ENCODE measurements around the gene RYR2. TPM values are rescaled to one million over a fixed set of nuclear protein-coding genes. Genes with fewer than 3 reads are reported as not detected.

RYR2 gene
- total RNA-seq, 1 donor from 2014 or later = 0.90 TPM

GRCh38 chr1:237033061-237033460, 8.9 kb upstream of the RYR2 start:
- H3K4me1 Mint-ChIP-seq = peaks cover 7% of the 10 kb centered on the region
- no peak overlapping the region for H3K4me3 Mint-ChIP-seq
- Histone ChIP-seq H2AFZ (replicated peaks) (no peak overlapping the region), H3K9me3 (ENCODE audit: low read depth) (no peaks in the 10 kb centered on the region), H3K79me2 (ENCODE audit: low read depth) (no peaks in the 10 kb centered on the region), H3F3A (ENCODE audit: low read depth) (no peaks in the 10 kb centered on the region), H3K4me3 (no peak overlapping the region), H4K20me1 (ENCODE audit: low read depth) (no peaks in the 10 kb centered on the region), H3K4me1 (peaks cover 5% of the 10 kb centered on the region), H3K36me3 (no peaks in the 10 kb centered on the region), H3K9ac (no peak overlapping the region), H3K27me3 (peaks cover 26% of the 10 kb centered on the region), H3K27ac (no peak overlapping the region), H3K4me2 (no peak overlapping the region)
- TF ChIP-seq EZH2 (IDR thresholded peaks at IDR 0.05) = no peak
- no peak for TF ChIP-seq CTCF (IDR thresholded peaks at IDR 0.05)
- TF ChIP-seq EZH2phosphoT487 (IDR thresholded peaks at IDR 0.05) = no peak
- H3K27ac Mint-ChIP-seq = no peak overlapping the region
- no peaks in the 10 kb centered on the region for H3K9me3 Mint-ChIP-seq
- H3K27me3 Mint-ChIP-seq (ENCODE audit: insufficient read depth, low read depth) = no peaks in the 10 kb centered on the region
- H3K36me3 Mint-ChIP-seq = no peaks in the 10 kb centered on the region
- no peak for DNase-seq (ENCODE audit: low spot score)

GRCh38 chr1:237033804-237034203, 8.2 kb upstream of the RYR2 start:
- Histone ChIP-seq H3K36me3 (no peaks in the 10 kb centered on the region), H3K4me2 (no peak overlapping the region), H3K79me2 (ENCODE audit: low read depth) (no peaks in the 10 kb centered on the region), H3K27me3 (peaks cover 26% of the 10 kb centered on the region), H3K4me1 (peaks cover 5% of the 10 kb centered on the region), H3K27ac (no peak overlapping the region), H3K4me3 (no peak overlapping the region), H2AFZ (replicated peaks) (no peak overlapping the region), H3F3A (ENCODE audit: low read depth) (no peaks in the 10 kb centered on the region), H3K9ac (no peak overlapping the region), H3K9me3 (ENCODE audit: low read depth) (no peaks in the 10 kb centered on the region), H4K20me1 (ENCODE audit: low read depth) (no peaks in the 10 kb centered on the region)
- Mint-ChIP-seq H3K27me3 (ENCODE audit: insufficient read depth, low read depth) (no peaks in the 10 kb centered on the region), H3K4me3 (no peak overlapping the region), H3K9me3 (no peaks in the 10 kb centered on the region), H3K27ac (no peak overlapping the region), H3K36me3 (no peaks in the 10 kb centered on the region), H3K4me1 (peaks cover 7% of the 10 kb centered on the region)
- no peak for DNase-seq (ENCODE audit: low spot score)
- TF ChIP-seq CTCF (IDR thresholded peaks at IDR 0.05) (no peak), EZH2 (IDR thresholded peaks at IDR 0.05) (no peak)

GRCh38 chr1:237035759-237036158, 6.2 kb upstream of the RYR2 start:
- Histone ChIP-seq H3K9ac (no peak overlapping the region), H3K4me1 (peaks cover 5% of the 10 kb centered on the region), H4K20me1 (ENCODE audit: low read depth) (no peaks in the 10 kb centered on the region), H3K4me2 (no peak overlapping the region), H3K9me3 (ENCODE audit: low read depth) (no peaks in the 10 kb centered on the region), H3K36me3 (no peaks in the 10 kb centered on the region), H3K27me3 (peaks cover 36% of the 10 kb centered on the region), H3K79me2 (ENCODE audit: low read depth) (no peaks in the 10 kb centered on the region), H3K27ac (no peak overlapping the region), H3F3A (ENCODE audit: low read depth) (no peaks in the 10 kb centered on the region), H3K4me3 (no peak overlapping the region), H2AFZ (replicated peaks) (no peak overlapping the region)
- no peak overlapping the region for H3K27ac Mint-ChIP-seq
- H3K36me3 Mint-ChIP-seq = no peaks in the 10 kb centered on the region
- TF ChIP-seq CTCF (IDR thresholded peaks at IDR 0.05) = no peak
- no peak for TF ChIP-seq EZH2phosphoT487 (IDR thresholded peaks at IDR 0.05)
- TF ChIP-seq EZH2 (IDR thresholded peaks at IDR 0.05) = no peak
- H3K27me3 Mint-ChIP-seq (ENCODE audit: insufficient read depth, low read depth) = no peaks in the 10 kb centered on the region
- peaks cover 7% of the 10 kb centered on the region for H3K4me1 Mint-ChIP-seq
- no peaks in the 10 kb centered on the region for H3K9me3 Mint-ChIP-seq
- DNase-seq (ENCODE audit: low spot score) = no peak
- H3K4me3 Mint-ChIP-seq = no peak overlapping the region
